ENCODE measurements around the gene FBXO5. TPM values are rescaled to one million over a fixed set of nuclear protein-coding genes. Genes with fewer than 3 reads are reported as not detected.
"Not testable (repeated sequence)": the region's sequence is repeated elsewhere in the genome, so short reads cannot be mapped to it uniquely, and the experiment has no call there.

FBXO5 gene
- polyA plus RNA-seq, 10 donors = 11.3 to 23.0 (median 16.7) TPM

DNA sequence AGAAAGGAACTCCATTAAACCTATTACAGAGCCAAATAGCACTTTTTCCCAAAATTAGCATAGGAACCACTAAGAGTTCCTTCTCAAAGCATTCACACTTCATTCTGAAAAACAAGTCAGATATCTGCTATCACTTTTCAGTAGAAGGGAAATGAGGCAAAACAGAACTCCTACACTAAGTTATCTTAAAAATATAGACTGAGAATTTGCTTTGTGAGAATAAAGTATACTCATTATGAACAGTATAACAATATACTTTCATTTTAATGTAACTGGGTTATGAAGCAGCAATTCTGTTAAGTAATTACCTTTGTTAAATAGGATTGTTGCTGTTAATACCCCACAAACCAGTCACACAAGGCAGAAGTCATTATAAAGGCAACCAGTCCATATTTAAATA, 11.0 kb upstream of the FBXO5 start:
- no peak for DNase-seq

DNA sequence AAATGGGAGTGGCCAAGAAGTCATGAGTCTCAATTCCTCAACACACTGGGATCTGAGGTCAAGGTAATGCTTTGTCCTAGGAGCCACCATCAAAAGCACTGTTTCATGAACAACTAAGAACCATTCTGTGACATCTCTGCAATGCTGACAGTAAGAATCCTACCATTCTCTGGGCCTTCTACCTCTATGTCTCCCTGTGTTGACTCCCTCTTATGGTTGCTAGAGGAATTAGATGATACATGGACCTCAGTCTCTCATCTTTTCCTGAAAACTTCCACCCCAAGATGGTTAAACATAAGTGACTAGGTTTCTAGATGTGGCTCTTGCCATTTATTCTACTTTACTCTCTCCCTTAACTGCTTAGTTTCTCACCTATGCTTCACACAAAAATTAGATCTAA, 10.6 kb upstream of the FBXO5 start:
- no peak for DNase-seq

DNA sequence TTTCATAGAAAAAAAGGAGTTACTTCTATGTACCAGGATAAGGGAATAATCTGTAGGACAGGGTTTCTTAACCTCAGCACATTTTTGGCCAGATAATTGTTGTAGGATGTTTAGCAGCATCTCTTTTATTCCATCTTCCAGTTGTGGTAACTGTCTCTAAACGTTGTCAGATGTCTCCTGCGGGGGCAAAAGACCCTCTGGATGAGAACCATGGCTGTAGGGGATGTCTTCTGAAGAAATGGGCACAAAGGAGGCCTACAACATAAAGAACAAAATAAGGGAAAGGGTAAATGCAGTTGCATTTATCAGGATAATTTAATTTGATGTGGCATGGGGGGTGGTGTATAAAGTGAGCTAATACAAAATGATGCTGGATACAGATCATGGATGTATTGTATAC, 4.1 kb upstream of the FBXO5 start:
- no peak for DNase-seq

DNA sequence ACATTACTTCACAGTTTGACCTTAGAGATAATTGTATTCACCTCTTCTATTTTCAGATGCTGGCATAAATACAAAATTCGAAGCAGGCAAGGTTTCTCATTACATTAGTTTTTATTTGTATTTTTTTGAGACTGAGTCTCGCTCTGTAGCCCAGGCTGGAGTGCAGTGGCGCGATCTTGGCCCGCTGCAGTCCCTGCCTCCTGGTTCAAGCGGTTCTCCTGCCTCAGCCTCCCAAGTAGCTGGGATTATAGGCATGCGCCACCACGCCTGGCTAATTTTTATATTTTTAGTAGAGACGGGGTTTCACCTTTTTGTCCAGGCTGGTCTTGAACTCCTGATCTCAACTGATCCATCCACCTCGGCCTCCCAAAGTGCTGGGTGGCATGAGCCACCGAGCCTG, 2.5 kb upstream of the FBXO5 start:
- DNase-seq = not testable (repeated sequence)

DNA sequence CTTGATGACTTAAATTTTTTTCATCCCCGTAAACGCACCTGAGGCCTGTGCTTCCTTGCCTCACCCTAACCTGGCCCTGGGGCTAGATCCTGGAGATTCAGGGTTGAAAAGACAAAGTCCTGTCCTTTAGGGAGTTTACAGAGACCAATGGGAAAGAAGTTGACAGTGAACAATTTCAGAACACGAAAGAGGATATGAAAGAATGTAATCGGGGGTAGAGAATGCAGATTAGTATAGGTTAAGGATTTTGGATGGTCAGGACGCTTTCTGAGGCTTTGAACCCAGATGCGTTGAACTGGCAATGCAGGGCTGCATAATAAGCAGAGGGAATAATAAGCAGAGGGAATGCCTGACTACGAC, 1.7 kb upstream of the FBXO5 start:
- DNase-seq = peak in 1 of 3 donors; percentile 36

DNA sequence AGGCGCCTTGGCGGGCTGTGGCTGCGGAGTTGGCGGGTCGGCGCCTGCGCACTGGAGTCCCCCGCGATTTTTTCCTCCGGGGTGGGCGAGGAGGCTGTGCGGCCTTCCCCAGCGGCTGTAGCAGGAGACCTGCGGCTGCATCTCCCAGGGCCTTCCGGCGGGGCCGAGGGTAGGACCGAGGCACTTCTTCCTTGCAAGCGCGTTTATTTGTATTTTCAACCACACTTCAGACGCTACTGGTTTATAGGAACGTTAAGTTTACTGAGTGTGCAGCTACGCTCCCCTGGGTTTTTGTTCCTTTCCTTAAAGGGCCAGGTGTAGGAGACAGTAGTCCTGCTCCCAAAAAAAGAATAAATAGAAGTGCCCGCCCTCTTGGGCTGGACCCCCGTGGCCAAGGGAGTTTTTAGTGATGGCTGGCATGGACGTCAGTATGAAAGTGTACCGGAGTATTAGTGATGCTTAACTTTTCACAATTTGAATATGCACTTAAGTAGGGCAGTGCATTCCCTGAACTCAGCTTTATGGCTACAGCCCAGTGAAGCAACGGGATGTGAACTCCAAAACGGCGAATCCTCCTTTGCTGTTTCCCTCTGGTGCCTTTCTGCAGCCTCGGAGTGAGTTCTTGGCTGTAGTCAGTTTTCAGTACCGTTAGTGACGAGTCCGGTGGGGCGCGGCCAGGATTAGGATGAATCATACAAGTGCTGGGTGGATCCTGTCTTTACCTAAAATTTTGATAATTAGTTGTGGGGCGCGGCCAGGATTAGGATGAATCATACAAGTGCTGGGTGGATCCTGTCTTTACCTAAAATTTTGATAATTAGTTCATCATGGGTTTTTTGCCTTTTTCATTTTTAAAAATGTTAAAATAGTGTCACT, 1.0 kb upstream of the FBXO5 start:
- DNase-seq = peak; percentile 78 to 91 (median 84)

DNA sequence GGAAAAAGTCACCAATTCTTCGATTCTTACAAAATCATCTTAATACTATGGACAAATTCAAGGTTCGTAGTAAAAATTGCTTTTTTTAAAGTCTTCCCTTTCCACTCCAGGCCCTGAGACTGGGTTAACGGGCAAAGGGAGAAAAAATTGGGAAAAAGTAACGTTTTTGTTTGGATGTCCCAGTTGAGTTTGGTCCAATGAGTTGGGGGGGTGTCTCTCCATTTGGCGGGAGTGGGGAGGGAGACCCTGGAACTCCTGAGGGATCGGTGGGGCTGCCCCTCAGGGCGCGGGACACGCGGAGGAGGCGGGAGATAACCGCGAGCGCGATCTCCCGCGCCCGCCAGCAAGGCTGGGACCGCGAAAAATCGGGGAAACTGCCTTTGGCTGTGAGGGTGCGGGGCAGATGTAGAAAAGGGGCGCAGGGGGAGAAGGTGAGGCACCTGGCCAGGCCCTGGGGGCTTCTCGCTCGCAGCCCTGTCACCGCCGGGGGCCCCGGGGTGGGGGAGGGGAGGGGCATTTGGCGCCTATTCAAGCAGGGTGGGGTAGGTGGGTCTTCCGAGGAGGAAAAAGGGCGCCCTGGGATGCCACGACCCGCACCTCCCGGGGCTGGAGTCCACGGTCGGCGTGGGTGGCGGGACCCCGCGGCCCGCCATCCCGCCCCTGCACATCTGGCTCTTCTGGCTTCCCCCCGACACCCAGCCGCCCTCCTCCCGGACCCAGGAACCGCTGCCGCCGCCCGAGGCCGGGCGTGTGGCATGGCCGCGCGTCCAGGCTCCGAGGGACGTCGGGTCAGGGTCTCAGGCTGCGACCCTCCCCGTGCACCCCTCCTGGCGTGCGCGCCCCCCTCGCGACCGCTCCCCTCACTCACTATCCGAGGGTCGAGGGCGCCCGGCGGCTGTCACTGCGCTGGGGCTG, 595 bp downstream of the FBXO5 start:
- peak in 1 of 3 donors; percentile 36 for DNase-seq

DNA sequence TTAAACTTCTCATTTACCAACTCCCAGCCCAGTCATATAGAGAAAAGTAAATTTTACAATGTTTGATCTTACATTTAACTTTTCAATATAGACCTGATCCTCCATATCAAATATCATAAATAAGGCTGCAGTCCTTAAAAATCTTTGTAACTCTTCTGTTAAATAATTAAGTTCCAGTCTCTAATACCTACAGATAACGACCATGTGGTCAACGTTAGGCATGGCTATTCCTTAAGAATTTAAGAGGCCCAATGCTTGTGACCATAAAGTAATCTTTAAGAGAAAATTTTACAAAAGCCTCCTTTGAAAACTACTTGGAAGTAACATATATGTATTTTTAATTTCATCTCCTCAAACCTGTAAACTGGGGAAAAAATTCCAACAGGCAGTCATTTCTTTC, 1.6 kb downstream of the FBXO5 start:
- DNase-seq = no peak

DNA sequence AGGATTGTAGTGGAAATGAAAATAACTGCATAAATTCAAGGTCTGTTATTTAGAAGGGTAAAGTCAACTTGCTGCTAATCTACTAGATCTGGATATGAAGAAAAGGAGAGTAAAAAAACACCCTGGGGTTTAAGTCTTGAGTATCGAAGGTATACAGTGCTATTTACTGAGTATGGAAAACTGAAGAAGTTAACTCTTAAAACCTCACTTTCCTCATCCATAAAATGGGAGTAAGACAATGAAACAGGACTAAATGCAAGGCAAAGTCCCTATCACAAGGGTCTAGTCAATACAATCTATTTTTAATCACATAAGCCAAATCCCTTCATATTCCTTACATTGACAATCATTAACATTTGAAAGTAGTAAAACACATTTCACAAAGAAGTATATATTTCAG, 2.2 kb downstream of the FBXO5 start:
- no peak for DNase-seq

DNA sequence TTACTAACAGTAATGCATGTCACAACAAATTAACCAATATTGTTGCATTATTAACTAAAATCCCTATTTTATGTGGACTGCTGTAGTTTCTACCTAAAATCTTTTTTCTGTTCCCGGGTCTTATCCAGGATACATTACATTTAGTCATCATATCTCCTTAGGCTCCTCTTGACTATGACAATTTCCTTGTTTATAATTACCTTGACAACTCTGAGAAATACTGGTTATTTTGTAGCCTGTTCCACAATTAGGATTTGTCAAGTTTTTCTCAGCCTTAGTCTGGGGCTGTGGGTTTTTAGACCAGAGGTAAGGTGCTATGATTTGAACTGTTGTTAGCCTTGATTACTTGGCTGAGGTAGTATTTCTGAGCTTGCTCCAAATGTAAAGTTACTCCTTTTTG, 3.7 kb downstream of the FBXO5 start:
- no peak for DNase-seq

DNA sequence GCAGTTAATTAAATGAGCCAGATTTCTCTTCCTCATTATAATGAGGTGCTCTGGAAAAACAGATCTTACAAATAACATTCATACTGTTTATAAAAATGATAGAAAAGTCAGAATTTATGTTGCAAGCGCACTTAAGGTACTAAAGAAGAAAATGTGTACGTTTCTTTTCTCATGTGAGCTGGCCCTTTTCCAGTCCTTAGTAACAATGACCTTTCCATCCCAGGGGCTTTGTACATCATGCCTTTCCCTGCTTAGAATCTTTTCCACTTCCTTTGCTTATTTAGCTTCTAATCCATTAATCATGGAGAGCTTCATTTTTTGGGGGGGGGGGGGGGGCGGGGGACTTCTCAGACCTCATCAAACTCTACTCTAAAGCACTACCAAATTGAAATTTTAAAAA, 4.8 kb downstream of the FBXO5 start:
- DNase-seq = no peak

DNA sequence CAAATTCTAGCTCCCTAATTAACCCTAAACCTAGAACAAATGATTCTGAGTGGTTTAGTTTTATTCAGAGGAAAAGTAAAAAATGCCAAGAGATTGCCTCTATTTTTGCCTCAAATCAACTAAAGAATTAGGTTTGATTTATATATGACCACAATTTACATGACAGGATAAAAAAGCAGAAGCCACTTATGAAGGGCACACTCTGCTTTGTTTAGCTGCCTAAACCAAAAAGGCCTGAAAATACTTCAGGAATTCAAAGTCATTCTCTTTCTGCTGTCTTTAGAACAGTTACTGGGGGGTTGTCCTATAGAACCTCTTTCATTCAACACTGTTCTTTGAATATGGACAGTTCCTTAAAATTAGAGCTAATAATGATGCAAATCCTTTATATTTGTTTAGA, 5.3 kb downstream of the FBXO5 start:
- DNase-seq = no peak

DNA sequence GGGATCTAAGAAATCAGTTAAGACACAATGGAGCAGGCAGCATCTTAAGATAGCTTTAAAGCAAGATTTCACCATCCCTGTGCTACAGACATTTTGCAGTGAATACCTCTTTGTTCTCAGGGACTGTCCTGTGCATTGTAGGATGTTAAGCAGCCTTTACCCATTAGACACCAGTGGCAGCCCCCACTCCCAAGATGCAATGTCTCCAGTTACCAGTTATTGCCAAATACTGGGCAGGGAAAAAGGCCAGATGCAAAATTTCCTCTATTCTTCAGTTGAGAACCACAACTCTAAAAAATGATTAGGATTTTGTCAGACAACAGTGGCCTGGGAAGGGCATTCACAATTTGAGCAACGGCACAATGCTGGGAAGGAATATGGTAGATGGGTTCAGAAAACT, 6.1 kb downstream of the FBXO5 start:
- no peak for DNase-seq

DNA sequence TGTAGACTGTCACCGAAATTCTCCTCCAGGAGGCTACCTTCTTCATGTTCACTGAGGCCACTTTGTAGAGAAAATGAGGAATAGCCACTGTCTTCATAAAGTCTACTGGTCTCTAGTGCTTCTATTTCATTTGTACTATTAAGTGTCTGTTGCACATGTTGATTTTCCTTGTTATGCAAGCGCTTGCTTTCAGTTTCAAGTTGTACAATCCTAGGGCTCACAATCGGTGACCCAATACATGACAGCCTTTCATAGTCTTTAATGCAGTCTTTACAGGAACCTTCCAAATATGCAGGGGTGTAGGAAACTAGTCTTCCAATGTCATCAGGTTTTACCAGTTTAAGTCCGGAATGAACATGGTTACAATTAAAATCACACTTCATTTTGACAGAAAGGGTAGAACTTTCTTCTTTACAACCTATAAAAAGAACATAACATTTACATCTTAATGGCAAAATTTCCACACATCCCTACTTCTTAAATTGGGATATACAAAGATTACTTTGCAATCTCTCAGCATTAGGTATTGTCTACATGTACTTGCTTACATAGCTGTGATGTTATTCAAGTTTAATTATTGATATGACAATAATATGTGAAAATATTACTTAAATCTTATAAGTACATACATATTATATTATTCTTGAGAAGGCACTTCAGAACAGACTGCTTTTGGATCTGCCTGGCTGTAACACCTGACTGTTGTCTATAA, 7.5 kb downstream of the FBXO5 start:
- peak in 1 of 3 donors; percentile 9 for DNase-seq

DNA sequence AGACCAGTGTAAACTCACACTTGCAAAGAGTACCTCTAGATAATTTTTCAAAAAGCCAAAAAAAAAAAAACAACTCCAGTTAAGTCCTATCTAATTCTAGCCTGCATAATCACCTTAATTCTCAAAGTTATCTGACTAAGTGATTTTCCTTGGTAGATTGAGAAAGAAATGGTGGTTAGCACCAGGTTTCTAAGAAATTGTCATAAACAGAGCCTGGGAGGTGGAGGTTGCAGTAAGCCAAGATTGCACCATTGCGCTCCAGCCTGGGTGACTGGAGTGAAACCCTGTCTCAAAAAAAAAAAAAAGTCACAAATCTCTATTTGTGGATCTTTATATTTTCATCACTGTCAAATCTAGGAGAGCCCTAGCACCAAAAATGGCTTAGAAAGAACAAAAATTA, 8.9 kb downstream of the FBXO5 start:
- no peak for DNase-seq

DNA sequence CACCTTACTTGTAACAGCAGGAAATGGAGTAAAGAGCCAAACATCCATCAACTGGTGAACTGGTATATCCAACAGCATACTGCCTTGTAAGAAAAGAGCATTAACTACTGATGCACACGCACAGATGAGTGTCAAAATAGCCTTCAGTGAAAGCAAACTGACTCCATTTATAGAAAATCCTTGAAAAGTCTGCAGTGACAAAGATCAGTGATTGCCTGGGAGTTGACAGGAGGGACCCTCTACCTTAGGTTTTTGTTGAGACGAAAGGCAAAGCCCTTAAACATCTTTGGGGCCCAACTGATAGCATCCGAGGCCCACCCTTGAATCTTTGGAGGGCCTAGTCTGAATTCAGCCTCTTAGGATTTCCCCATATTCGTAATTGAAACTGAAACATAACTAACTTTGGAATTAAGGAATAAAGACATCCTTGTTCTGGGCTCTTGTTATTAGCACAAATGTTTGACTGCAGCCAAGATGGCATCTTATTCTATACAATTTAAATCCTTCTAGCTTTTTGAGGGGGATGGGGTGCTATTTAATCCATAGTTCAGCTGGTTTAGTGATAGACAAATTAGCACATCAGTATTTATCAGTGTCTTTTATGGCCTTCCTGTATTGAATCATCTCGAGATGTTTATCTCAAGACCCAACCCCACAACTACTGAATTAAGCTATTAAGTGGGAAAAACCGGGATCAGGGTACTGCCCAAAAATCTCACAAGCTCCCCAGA, 13.0 kb downstream of the FBXO5 start:
- no peak for DNase-seq

DNA sequence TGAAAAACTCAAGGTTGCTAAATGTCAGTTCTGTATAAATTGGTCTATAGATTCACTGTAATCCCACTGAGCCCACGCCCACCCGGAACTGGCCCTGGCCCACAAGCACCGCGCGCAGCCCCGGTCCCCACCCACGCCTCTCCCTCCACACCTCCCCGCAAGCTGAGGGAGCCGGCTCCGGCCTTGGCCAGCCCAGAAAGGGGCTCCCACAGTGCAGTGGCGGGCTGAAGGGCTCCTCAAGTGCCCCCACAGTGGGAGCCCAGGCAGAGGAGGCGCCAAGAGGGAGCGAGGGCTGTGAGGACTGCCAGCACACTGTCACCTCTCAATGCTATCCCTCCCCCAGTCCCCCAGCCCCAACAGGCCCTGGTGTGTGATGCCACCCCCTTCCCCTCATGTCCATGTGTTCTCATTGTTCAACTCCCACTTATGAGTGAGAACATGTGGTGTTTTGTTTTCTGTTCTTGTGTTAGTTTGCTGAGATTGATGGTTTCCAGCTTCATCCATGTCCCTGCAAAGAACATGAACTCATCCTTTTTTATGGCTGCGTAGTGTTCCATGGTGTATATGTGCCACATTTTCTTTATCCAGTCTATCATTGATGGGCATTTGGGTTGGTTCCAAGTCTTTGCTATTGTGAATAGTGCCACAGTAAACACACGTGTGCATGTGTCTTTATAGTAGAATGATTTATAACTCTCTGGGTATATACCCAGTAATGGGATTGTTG, 16.5 kb downstream of the FBXO5 start:
- not testable (repeated sequence) for DNase-seq

DNA sequence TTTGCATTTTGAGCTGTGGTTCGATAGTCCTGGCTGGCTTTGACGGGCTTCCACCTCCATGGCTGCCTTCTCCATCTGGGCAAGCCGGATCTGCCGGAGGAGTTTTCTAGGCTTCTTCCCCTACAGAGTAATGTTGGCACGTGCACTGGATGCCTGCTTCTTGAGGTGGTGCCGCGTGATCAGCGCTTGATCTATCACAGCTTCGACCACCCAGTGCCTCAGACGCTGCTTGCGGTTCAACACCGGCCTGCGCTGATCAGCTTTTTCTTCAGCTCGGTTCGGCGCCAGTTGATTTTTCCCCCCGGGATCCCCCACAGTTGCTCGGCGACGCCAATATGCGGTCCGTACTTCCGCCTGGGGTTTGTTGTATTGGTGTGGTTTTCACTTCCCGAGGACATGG, 23.5 kb downstream of the FBXO5 start:
- no peak for DNase-seq

DNA sequence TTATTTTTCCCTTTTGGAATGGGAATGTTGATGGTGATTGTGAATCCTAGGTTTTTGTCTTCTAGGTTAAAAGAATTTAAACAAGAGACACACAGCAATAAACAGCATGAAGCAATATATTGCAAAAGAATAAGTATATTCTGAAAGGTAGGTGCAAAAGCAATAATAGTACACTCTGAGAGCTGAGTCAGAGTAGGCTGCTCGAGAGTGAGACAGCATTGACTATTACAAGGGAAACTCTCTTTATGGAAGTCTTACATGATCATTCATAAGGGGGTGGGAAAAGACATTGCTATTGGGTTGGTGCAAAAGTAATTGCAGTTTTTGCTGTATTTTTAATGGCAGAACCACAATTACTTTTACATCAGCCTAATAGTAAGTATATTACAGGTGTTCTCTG, 25.0 kb downstream of the FBXO5 start:
- DNase-seq = no peak

DNA sequence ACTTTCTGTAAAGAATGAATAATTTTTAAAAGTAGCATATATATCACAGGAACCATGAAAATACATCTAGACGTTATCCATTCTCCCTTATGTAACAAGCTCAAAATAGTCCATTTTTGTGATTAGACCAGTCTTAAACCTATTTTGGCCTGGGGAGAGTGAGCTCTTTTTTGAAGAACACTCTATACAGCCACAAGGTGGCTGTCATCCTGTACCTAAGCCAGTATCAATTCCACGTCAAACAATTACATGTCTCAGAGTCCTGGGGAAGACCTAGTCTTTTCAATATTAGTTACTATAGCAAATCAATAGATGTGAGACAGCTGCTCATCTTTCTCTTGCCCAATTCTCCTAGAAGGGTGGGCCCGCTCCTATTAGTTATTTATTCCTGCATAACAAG, 28.4 kb downstream of the FBXO5 start:
- no peak for DNase-seq
